ENCODE data around the gene SEZ6.

Gene SEZ6

DNA sequence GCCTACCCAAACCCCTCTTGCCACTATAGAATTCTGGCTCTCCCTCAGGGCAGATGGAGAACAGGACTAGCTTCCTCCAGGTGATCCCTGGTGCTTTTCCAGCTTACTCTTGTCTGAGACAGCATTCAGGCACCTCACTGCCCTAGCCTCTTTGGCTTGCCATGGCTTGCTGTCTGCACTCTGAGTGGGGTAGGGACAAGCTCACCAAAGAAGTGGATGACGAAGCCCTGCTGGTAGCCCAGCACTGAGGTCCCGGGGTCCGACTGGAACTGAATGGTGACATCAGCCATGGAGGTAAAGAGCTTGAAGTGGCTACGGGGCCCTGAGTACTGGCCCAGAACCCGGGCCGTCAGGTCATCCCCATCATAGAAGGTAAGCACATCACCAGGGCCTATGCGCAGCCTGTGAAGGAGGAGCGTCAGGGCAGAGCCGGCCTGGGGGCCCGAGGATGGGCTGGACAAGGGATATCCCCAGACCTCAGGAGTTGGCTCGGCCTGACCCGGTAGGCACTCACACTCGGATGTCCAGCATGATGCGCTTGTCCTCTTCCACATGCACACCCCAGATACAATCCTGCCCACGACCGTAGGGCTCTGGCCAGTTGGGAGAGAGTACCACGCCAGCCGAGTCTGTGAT lies 46.9 kb downstream of the SEZ6 start:
- no peak for DNase-seq
- Histone ChIP-seq H3K36me3 (replicated peaks; ENCODE audit: insufficient read depth, low read length) (no peaks in the 10 kb centered on the region), H3K9me3 (replicated peaks; ENCODE audit: insufficient read depth, low read length) (no peaks in the 10 kb centered on the region), H3K9me2 (replicated peaks; ENCODE audit: insufficient read depth, low read length) (no peaks in the 10 kb centered on the region), H3K4me1 (ENCODE audit: low read length) (no peaks in the 10 kb centered on the region), H3K4me2 (ENCODE audit: low read depth, low read length) (no peak overlapping the region), H3K9ac (ENCODE audit: low read length) (no peak overlapping the region), H3K4me3 (ENCODE audit: low read length) (no peak overlapping the region), H3K27ac (ENCODE audit: low read length) (no peak overlapping the region), H3K79me2 (ENCODE audit: low read length) (no peaks in the 10 kb centered on the region), H4K20me1 (ENCODE audit: insufficient read depth, low read length) (no peaks in the 10 kb centered on the region), H3F3A (ENCODE audit: insufficient read depth, low read length) (no peaks in the 10 kb centered on the region), H3K27me3 (replicated peaks; ENCODE audit: insufficient read depth, low read length) (peaks cover 9% of the 10 kb centered on the region), H2AFZ (ENCODE audit: low read length) (no peak overlapping the region)
- TF ChIP-seq, protein P1, sequence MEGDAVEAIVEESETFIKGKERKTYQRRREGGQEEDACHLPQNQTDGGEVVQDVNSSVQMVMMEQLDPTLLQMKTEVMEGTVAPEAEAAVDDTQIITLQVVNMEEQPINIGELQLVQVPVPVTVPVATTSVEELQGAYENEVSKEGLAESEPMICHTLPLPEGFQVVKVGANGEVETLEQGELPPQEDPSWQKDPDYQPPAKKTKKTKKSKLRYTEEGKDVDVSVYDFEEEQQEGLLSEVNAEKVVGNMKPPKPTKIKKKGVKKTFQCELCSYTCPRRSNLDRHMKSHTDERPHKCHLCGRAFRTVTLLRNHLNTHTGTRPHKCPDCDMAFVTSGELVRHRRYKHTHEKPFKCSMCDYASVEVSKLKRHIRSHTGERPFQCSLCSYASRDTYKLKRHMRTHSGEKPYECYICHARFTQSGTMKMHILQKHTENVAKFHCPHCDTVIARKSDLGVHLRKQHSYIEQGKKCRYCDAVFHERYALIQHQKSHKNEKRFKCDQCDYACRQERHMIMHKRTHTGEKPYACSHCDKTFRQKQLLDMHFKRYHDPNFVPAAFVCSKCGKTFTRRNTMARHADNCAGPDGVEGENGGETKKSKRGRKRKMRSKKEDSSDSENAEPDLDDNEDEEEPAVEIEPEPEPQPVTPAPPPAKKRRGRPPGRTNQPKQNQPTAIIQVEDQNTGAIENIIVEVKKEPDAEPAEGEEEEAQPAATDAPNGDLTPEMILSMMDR (IDR thresholded peaks at IDR 0.05; ENCODE audit: low read length) = no peak
- no peak for TF ChIP-seq EZH2 (optimal IDR thresholded peaks at IDR 0.05; ENCODE audit: low read depth, low read length)
- TF ChIP-seq EZH2phosphoT487 (IDR thresholded peaks at IDR 0.05; ENCODE audit: low read length) = no peak

DNA sequence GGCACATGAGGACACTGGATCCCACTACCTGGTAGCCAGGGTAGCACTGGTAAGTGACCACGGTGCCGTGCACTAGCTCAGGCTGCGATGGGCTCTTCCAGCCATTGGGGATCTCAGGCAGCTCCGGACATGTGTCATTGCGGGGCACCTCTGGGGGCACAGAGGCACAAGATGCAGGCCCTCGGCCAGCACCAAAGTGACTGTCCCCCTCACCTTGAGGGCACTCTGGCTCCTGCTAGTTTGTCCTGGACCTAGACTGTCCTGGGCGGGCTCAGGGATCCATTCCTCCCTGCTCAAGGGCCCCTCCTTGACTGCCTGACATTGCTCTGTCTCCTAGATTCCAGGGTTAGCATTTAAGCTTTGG lies 47.9 kb downstream of the SEZ6 start:
- H3K4me3 ChIP-seq (ENCODE audit: low read length) = no peak overlapping the region
- TF ChIP-seq EZH2 (optimal IDR thresholded peaks at IDR 0.05; ENCODE audit: low read depth, low read length) (no peak), EZH2phosphoT487 (IDR thresholded peaks at IDR 0.05; ENCODE audit: low read length) (no peak)
- TF ChIP-seq, protein P1 (IDR thresholded peaks at IDR 0.05; ENCODE audit: low read length) = no peak
- peaks cover 3% of the 10 kb centered on the region; the same call in 1 of the 2 replicates for H3F3A ChIP-seq (ENCODE audit: insufficient read depth, low read length)
- H3K9ac ChIP-seq (ENCODE audit: low read length) = no peak overlapping the region
- peaks cover 5% of the 10 kb centered on the region for H3K4me1 ChIP-seq (ENCODE audit: low read length)
- H3K9me2 ChIP-seq (replicated peaks; ENCODE audit: insufficient read depth, low read length) = no peaks in the 10 kb centered on the region
- H3K27ac ChIP-seq (ENCODE audit: low read length) = no peak overlapping the region
- no peaks in the 10 kb centered on the region for H3K9me3 ChIP-seq (replicated peaks; ENCODE audit: insufficient read depth, low read length)
- H3K79me2 ChIP-seq (ENCODE audit: low read length) = no peaks in the 10 kb centered on the region
- no peak overlapping the region for H2AFZ ChIP-seq (ENCODE audit: low read length)
- no peaks in the 10 kb centered on the region for H3K27me3 ChIP-seq (replicated peaks; ENCODE audit: insufficient read depth, low read length)
- H4K20me1 ChIP-seq (ENCODE audit: insufficient read depth, low read length) = no peaks in the 10 kb centered on the region
- H3K36me3 ChIP-seq (replicated peaks; ENCODE audit: insufficient read depth, low read length) = no peaks in the 10 kb centered on the region
- DNase-seq = no peak
- no peak overlapping the region for H3K4me2 ChIP-seq (ENCODE audit: low read depth, low read length)

DNA sequence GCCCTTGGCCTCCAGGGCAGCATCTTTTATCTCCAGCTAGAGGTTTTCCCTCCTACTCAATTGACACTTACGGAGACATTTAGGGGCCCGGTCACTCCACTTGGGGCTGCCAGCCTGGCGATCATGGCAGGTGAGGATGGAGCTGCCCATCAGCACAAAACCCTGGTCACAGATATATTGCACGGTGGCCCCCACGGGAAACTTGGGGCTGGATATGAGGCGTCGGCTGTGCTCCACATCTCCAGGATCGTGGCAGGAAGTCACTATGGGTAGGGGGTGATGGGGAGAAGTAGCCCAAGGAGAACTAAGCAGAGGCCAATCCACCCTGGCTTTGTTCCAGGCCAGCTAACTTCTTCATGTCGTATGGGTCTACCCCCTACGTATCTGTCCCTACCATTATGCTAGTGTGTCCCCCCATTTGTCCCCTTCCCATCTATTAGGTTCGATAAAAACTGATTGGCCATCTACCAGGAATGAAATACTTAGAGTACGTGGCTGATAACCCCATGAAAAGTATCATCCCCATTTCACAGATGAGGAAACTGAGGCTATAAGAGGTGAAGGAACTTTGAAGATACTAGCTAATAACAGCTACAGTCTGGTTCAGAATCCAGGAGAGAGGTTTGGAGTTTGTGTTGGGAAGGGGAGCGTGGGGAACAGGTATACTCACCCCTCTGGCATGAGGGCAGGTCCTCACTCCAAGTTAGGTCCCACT lies 48.4 kb downstream of the SEZ6 start:
- no peaks in the 10 kb centered on the region for H4K20me1 ChIP-seq (ENCODE audit: insufficient read depth, low read length)
- H3K27ac ChIP-seq (ENCODE audit: low read length) = no peak overlapping the region
- TF ChIP-seq EZH2phosphoT487 (IDR thresholded peaks at IDR 0.05; ENCODE audit: low read length) = no peak
- TF ChIP-seq EZH2 (optimal IDR thresholded peaks at IDR 0.05; ENCODE audit: low read depth, low read length) = no peak
- TF ChIP-seq, protein P1 (IDR thresholded peaks at IDR 0.05; ENCODE audit: low read length) = no peak
- H3K36me3 ChIP-seq (replicated peaks; ENCODE audit: insufficient read depth, low read length) = no peaks in the 10 kb centered on the region
- peaks cover 8% of the 10 kb centered on the region; the same call in 1 of the 2 replicates for H3F3A ChIP-seq (ENCODE audit: insufficient read depth, low read length)
- no peaks in the 10 kb centered on the region for H3K27me3 ChIP-seq (replicated peaks; ENCODE audit: insufficient read depth, low read length)
- H3K9me2 ChIP-seq (replicated peaks; ENCODE audit: insufficient read depth, low read length) = no peaks in the 10 kb centered on the region
- no peak overlapping the region for H3K9ac ChIP-seq (ENCODE audit: low read length)
- DNase-seq = no peak
- no peak overlapping the region for H2AFZ ChIP-seq (ENCODE audit: low read length)
- H3K9me3 ChIP-seq (replicated peaks; ENCODE audit: insufficient read depth, low read length) = no peaks in the 10 kb centered on the region
- H3K79me2 ChIP-seq (ENCODE audit: low read length) = no peaks in the 10 kb centered on the region
- no peak overlapping the region for H3K4me3 ChIP-seq (ENCODE audit: low read length)
- peaks cover 9% of the 10 kb centered on the region for H3K4me1 ChIP-seq (ENCODE audit: low read length)
- no peak overlapping the region for H3K4me2 ChIP-seq (ENCODE audit: low read depth, low read length)

Data from MM.1S (cell line).